HCT116 (cell line): ENCODE results near the gene RALGPS1. TPM values are rescaled to one million over a fixed set of nuclear protein-coding genes. Genes with fewer than 3 reads are reported as not detected.

Experiments used
- ATAC-seq: fragments of 200-7000 bp; cut with Tn5 transposase; 2 replicates; pipeline ENCODE4 v1.9.1; 2020; ENCODE audit warnings: mild to moderate bottlenecking, moderate library complexity
- BruUV-seq: library from RNA; stranded (reverse); fragments of 400-500 nt; replicated peaks from 2 replicates; lab custom pipeline; 2021; lab: Mats Ljungman, UMichigan
- CTCF ChIA-PET: fragments of 300-600 bp; sonication (Branson Sonifier 250); formaldehyde crosslinking; loops from one replicate; lab custom pipeline; 2021; ENCODE audit warnings: antibody characterized with exemption; lab: Charles Lee
- POLR2A ChIA-PET: fragments of 300-600, 350-600 bp; sonication (Branson Sonifier 250); formaldehyde crosslinking; loops from one replicate; lab custom pipeline; 2021; ENCODE audit warnings: antibody characterized with exemption; lab: Charles Lee
- RAD21 ChIA-PET, 2 experiments: fragments of 300-600 bp; sonication (Branson Sonifier 250); formaldehyde crosslinking; loops; one replicate each; lab custom pipeline; 2023; ENCODE audit warnings: low total read pairs in 2 of 2; ENCODE audit not compliant: uncharacterized antibody in 2 of 2, unreplicated experiment in 2 of 2, low non-redundant PET in 1 of 2; lab: Charles Lee
- DNase-seq: peaks from one replicate; pipeline ENCODE4 v3.0.0-alpha.2; 2010; ENCODE audit warnings: low read depth, low spot score
- H2AFZ ChIP-seq: fragments of 200-600 bp; shearing (Covaris generic), sonication (generic); 2 replicates; pipeline ENCODE4 v1.6.1; 2017; ENCODE audit warnings: low read depth, mixed run types, mixed read lengths, antibody characterized with exemption, low read length; ENCODE audit not compliant: poor library complexity, severe bottlenecking
- H3K27ac ChIP-seq: 2 replicates; pipeline ENCODE4 v1.5.1; 2012; ENCODE audit warnings: low read depth, low read length
- H3K27me3 ChIP-seq: fragments of 200-600 bp; sonication (generic); 2 replicates; pipeline ENCODE4 v1.6.1; 2016; ENCODE audit warnings: mixed run types, low read length, mixed read lengths; ENCODE audit not compliant: insufficient read depth
- H3K36me3 ChIP-seq, 2 experiments: fragments of 200-500 bp in 1 of 2; fragments of 200-600 bp in 1 of 2; sonication (Bioruptor generic) in 1 of 2; sonication (generic) in 1 of 2; 2 replicates each; pipeline versions ENCODE4 v1.5.1 to v1.6.1; 2014 to 2016; ENCODE audit warnings: low read length in 2 of 2, inconsistent platforms in 1 of 2, mixed read lengths in 1 of 2, mixed run types in 1 of 2; ENCODE audit not compliant: insufficient read depth in 2 of 2, control insufficient read depth in 1 of 2
- H3K4me1 ChIP-seq, 2 experiments: fragments of 200-600 bp in 1 of 2; sonication (generic) in 1 of 2; 2 replicates each; pipeline versions ENCODE4 v1.5.1 to v1.6.1; 2012 to 2017; ENCODE audit warnings: low read length in 2 of 2, inconsistent platforms in 1 of 2, mild to moderate bottlenecking in 1 of 2, mixed read lengths in 1 of 2, mixed run types in 1 of 2, moderate library complexity in 1 of 2; ENCODE audit not compliant: insufficient read depth in 2 of 2, control insufficient read depth in 1 of 2
- H3K4me2 ChIP-seq: fragments of 200-600 bp; sonication (generic); 2 replicates; pipeline ENCODE4 v1.6.1; 2017; ENCODE audit warnings: mixed run types, low read length, mixed read lengths
- H3K4me3 ChIP-seq, 2 experiments: fragments of 200-600 bp in 1 of 2; sonication (generic) in 1 of 2; replicated peaks in 1 of 2; 2 replicates each; pipeline ENCODE4 v1.5.1; 2011 to 2016; ENCODE audit warnings: low read length in 2 of 2, control low read depth in 1 of 2, low read depth in 1 of 2, mild to moderate bottlenecking in 1 of 2, mixed read lengths in 1 of 2, mixed run types in 1 of 2
- H3K79me2 ChIP-seq: fragments of 200-600 bp; sonication (generic); 2 replicates; pipeline ENCODE4 v1.6.1; 2017; ENCODE audit warnings: mild to moderate bottlenecking, mixed run types, low read length, moderate library complexity, mixed read lengths; ENCODE audit not compliant: insufficient read depth
- H3K9ac ChIP-seq: fragments of 200-600 bp; sonication (generic); 2 replicates; pipeline ENCODE4 v1.6.1; 2016; ENCODE audit warnings: low read length, mixed read lengths
- H3K9me2 ChIP-seq: fragments of 200-600 bp; sonication (generic), shearing (Covaris generic); 2 replicates; pipeline ENCODE4 v1.6.1; 2017; ENCODE audit warnings: mixed run types, mild to moderate bottlenecking, moderate library complexity; ENCODE audit not compliant: insufficient read depth
- H3K9me3 ChIP-seq, 2 experiments: fragments of 200-500 bp in 1 of 2; fragments of 200-600 bp in 1 of 2; sonication (Bioruptor generic) in 1 of 2; sonication (generic) in 1 of 2; 2 replicates each; pipeline ENCODE4 v1.6.1; 2014 to 2017; ENCODE audit warnings: low read length in 2 of 2, mixed read lengths in 2 of 2, inconsistent platforms in 1 of 2, low read depth in 1 of 2, mild to moderate bottlenecking in 1 of 2, mixed run types in 1 of 2, moderate library complexity in 1 of 2; ENCODE audit not compliant: control insufficient read depth in 1 of 2, insufficient read depth in 1 of 2
- H4K20me1 ChIP-seq: fragments of 200-600 bp; sonication (generic), shearing (Covaris generic); 2 replicates; pipeline ENCODE4 v1.6.1; 2017; ENCODE audit warnings: mixed run types, mild to moderate bottlenecking, moderate library complexity; ENCODE audit not compliant: insufficient read depth
- CEBPB ChIP-seq: IDR thresholded peaks from 2 replicates; pipeline ENCODE4 v1.6.1; 2012; ENCODE audit warnings: low read depth
- EZH2 ChIP-seq: fragments of 200-600 bp; sonication (generic); IDR thresholded peaks from 2 replicates; pipeline ENCODE4 v1.6.1; 2017; ENCODE audit warnings: antibody characterized with exemption, mixed run types
- RAD21 ChIP-seq: IDR thresholded peaks from 2 replicates; pipeline ENCODE4 v1.6.1; 2012; ENCODE audit warnings: low read depth, mild to moderate bottlenecking
- SIN3A ChIP-seq: IDR thresholded peaks from 2 replicates; pipeline ENCODE4 v1.6.1; 2012; ENCODE audit warnings: low read depth
- YY1 ChIP-seq: IDR thresholded peaks from 2 replicates; pipeline ENCODE4 v1.6.1; 2011; ENCODE audit warnings: low read length, low read depth, moderate library complexity, mild to moderate bottlenecking; ENCODE audit not compliant: insufficient replicate concordance; ENCODE audit errors: extremely low read depth
- ZBTB33 ChIP-seq: IDR thresholded peaks from 2 replicates; pipeline ENCODE4 v1.6.1; 2011; ENCODE audit warnings: mild to moderate bottlenecking, low read length, moderate library complexity; ENCODE audit not compliant: insufficient replicate concordance; ENCODE audit errors: extremely low read depth
- ZFX ChIP-seq: fragments of 450-650 bp; IDR thresholded peaks from 2 replicates; pipeline ENCODE4 v1.6.1; 2017
- intact Hi-C: fragments of 100-400 bp; cut with micrococcal nuclease; formaldehyde crosslinking; loops from 2 replicates; pipeline ENCODE4 v1.10.0; 2022
- total RNA-seq: library from RNA; stranded (reverse); gene quantifications from one replicate; pipeline ENCODE4 v1.2.1, GENCODE V29; 2021; ENCODE audit not compliant: unreplicated experiment

The RALGPS1 gene
- total RNA-seq, 1 experiment from 2014 or later = 7.6 TPM

- TF ChIP-seq YY1 (no peak), ZFX (no peak), SIN3A (no peak), EZH2 (no peak), ZBTB33 (no peak), CEBPB (no peak), RAD21 (no peak)
- H3K27me3 ChIP-seq = no peaks in the 10 kb centered on the region
- peaks cover 2 to 13% of the 10 kb centered on the region in 2 experiments; a peak in 3 of 4 replicates for H3K4me1 ChIP-seq
- DNase-seq (no peak), ATAC-seq (no peak)
- H3K36me3 ChIP-seq = no peaks in the 10 kb centered on the region
- ChIA-PET POLR2A (no interaction called here), RAD21 (no interaction called here), CTCF (no interaction called here)
- H3K27ac ChIP-seq = no peak overlapping the region
- no peaks in the 10 kb centered on the region for H4K20me1 ChIP-seq
- no TSS peak for BruUV-seq
- H3K79me2 ChIP-seq = no peaks in the 10 kb centered on the region
- no peaks in the 10 kb centered on the region for H3K9me2 ChIP-seq
- H3K9me3 ChIP-seq = no peaks in the 10 kb centered on the region
- H2AFZ ChIP-seq = no peak overlapping the region
- H3K9ac ChIP-seq = no peak overlapping the region
- H3K4me2 ChIP-seq = no peak overlapping the region
- intact Hi-C loops = no loop called here
- no peak overlapping the region for H3K4me3 ChIP-seq
Observed at GRCh38 chr9:127051881-127052595, 137.5 kb downstream of the RALGPS1 start.
